CD14-positive monocyte (primary cell): ENCODE data around the gene PHACTR3. TPM values are rescaled to one million over a fixed set of nuclear protein-coding genes. Genes with fewer than 3 reads are reported as not detected.
A peak's percentile ranks its signal among the peaks of the same experiment; 100 is the strongest.

ENCODE experiments used
- DNase-seq, 3 donors: peaks; one replicate each; pipeline ENCODE4 v3.0.0-alpha.2; 2011 to 2022
- H2AFZ ChIP-seq: 2 replicates; pipeline ENCODE4 v1.6.0; 2012; ENCODE audit warnings: mild to moderate bottlenecking, low read depth, low read length, inconsistent platforms; ENCODE audit not compliant: insufficient read depth, poor library complexity, severe bottlenecking
- H3K27ac ChIP-seq, 2 donors: 1 replicate in 1 of 2; 2 replicates in 1 of 2; pipeline ENCODE4 v1.5.1; 2012 to 2013; ENCODE audit warnings: low read length in 2 of 2, control low read depth in 1 of 2, inconsistent platforms in 1 of 2, low read depth in 1 of 2, mild to moderate bottlenecking in 1 of 2
- H3K27me3 ChIP-seq, 2 donors: one replicate each; pipeline versions ENCODE4 v1.6.0 to v1.6.1; 2011 to 2013; ENCODE audit warnings: low read length in 2 of 2; ENCODE audit not compliant: control insufficient read depth in 2 of 2, insufficient read depth in 2 of 2
- H3K36me3 ChIP-seq, 2 donors: replicated peaks in 1 of 2; 1 replicate in 1 of 2; 2 replicates in 1 of 2; pipeline versions ENCODE4 v1.5.1 to v1.6.1; 2012 to 2013; ENCODE audit warnings: low read length in 2 of 2, control low read depth in 1 of 2, inconsistent platforms in 1 of 2, mild to moderate bottlenecking in 1 of 2; ENCODE audit not compliant: insufficient read depth in 2 of 2, control insufficient read depth in 1 of 2
- H3K4me1 ChIP-seq, 2 donors: 1 replicate in 1 of 2; 2 replicates in 1 of 2; pipeline versions ENCODE4 v1.5.1 to v1.6.1; 2012 to 2013; ENCODE audit warnings: low read length in 2 of 2, control low read depth in 1 of 2, inconsistent platforms in 1 of 2, mild to moderate bottlenecking in 1 of 2, moderate library complexity in 1 of 2; ENCODE audit not compliant: insufficient read depth in 2 of 2, control insufficient read depth in 1 of 2
- H3K4me2 ChIP-seq: replicated peaks from 2 replicates; pipeline ENCODE3; 2012; ENCODE audit warnings: low read length, moderate library complexity, mild to moderate bottlenecking; ENCODE audit not compliant: poor library complexity, severe bottlenecking; ENCODE audit errors: extremely low read depth
- H3K4me3 ChIP-seq, 3 experiments: fragments of 200-600 bp in 1 of 3; sonication (generic) in 1 of 3; replicated peaks in 1 of 3; 1 replicate in 2 of 3; 2 replicates in 1 of 3; pipeline ENCODE4 v1.5.1; 2011 to 2013; ENCODE audit warnings: low read length in 3 of 3, mild to moderate bottlenecking in 3 of 3, control low read depth in 2 of 3, low read depth in 2 of 3, inconsistent platforms in 1 of 3, moderate library complexity in 1 of 3
- H3K79me2 ChIP-seq: 2 replicates; pipeline ENCODE4 v1.6.0; 2012; ENCODE audit warnings: mild to moderate bottlenecking, control low read depth, inconsistent platforms, low read length, moderate library complexity; ENCODE audit not compliant: insufficient read depth
- H3K9ac ChIP-seq: 2 replicates; pipeline ENCODE4 v1.6.0; 2017; ENCODE audit warnings: low read length, mild to moderate bottlenecking; ENCODE audit not compliant: insufficient read depth, poor library complexity, severe bottlenecking
- H3K9me3 ChIP-seq, 2 donors: replicated peaks in 1 of 2; 1 replicate in 1 of 2; 2 replicates in 1 of 2; pipeline versions ENCODE4 v1.5.1 to v1.6.1; 2012 to 2013; ENCODE audit warnings: low read length in 2 of 2, control low read depth in 1 of 2; ENCODE audit not compliant: control insufficient read depth in 1 of 2, insufficient read depth in 1 of 2
- H4K20me1 ChIP-seq: 2 replicates; pipeline ENCODE4 v1.6.0; 2012; ENCODE audit warnings: mild to moderate bottlenecking, low read length, control low read depth, moderate library complexity; ENCODE audit not compliant: insufficient read depth
- H3K27ac Mint-ChIP-seq, 7 donors: one replicate each; pipeline ENCODE4 v1.8.0; 2020; ENCODE audit warnings: mild to moderate bottlenecking in 7 of 7, mixed read lengths in 7 of 7, moderate library complexity in 6 of 7, inconsistent platforms in 2 of 7
- H3K27me3 Mint-ChIP-seq, 3 donors: one replicate each; pipeline ENCODE4 v1.8.0; 2021 to 2022; ENCODE audit warnings: low read depth in 3 of 3, mild to moderate bottlenecking in 3 of 3, mixed read lengths in 3 of 3, moderate library complexity in 3 of 3, inconsistent platforms in 1 of 3
- H3K36me3 Mint-ChIP-seq, 2 donors: one replicate each; pipeline ENCODE4 v1.8.0; 2020; ENCODE audit warnings: mixed read lengths in 2 of 2, inconsistent platforms in 1 of 2, mild to moderate bottlenecking in 1 of 2
- H3K4me1 Mint-ChIP-seq: one replicate; pipeline ENCODE4 v1.8.0; 2020; ENCODE audit warnings: mild to moderate bottlenecking, mixed read lengths
- H3K4me3 Mint-ChIP-seq, 2 donors: one replicate each; pipeline ENCODE4 v1.8.0; 2020; ENCODE audit warnings: mild to moderate bottlenecking in 2 of 2, mixed read lengths in 2 of 2, moderate library complexity in 1 of 2
- H3K9me3 Mint-ChIP-seq, 7 donors: one replicate each; pipeline ENCODE4 v1.8.0; 2020 to 2022; ENCODE audit warnings: mixed read lengths in 7 of 7, mild to moderate bottlenecking in 6 of 7, moderate library complexity in 6 of 7, inconsistent platforms in 2 of 7
- WGBS: methylation state at CpG from one replicate; pipeline ENCODE4 v1.1.5; 2013; ENCODE audit warnings: missing lambda C conversion rate; ENCODE audit not compliant: insufficient coverage; 5-methylcytosine and 5-hydroxymethylcytosine counted together
- intact Hi-C, 2 donors: fragments of 100-400 bp; cut with micrococcal nuclease; formaldehyde crosslinking; loops; one replicate each; pipeline versions ENCODE4 v1.15.0 to v1.15.1; 2023
- polyA plus RNA-seq, 3 donors: library from polyadenylated mRNA; depleted of rRNA in 1 of 3; unstranded in 2 of 3; stranded (reverse) in 1 of 3; fragments of 300-500 nt in 2 of 3; fragments of >200 nt in 1 of 3; fragmentation: Illumina TruSeq in 2 of 3; gene quantifications; 1 replicate in 2 of 3; 2 replicates in 1 of 3; pipeline ENCODE4 v1.2.3, GENCODE V29; 2012 to 2021
- TF ChIP-seq, protein P1 (sequence below): fragments of 200-600 bp; IDR thresholded peaks from one replicate; pipeline ENCODE4 v1.8.0; 2022; ENCODE audit warnings: antibody characterized with exemption, mild to moderate bottlenecking

The PHACTR3 gene
- polyA plus RNA-seq, 3 donors = 0.11 to 0.17 TPM; not detected in 1

GRCh38 chr20:59673288-59673997, 69.1 kb downstream of the PHACTR3 start:
- Histone ChIP-seq H3K27me3 (peaks cover under 1 to 25% of the 10 kb centered on the region in 2 donors), H4K20me1 (no peaks in the 10 kb centered on the region), H3K9me3 (no peaks in the 10 kb centered on the region), H3K79me2 (no peaks in the 10 kb centered on the region), H2AFZ (no peak overlapping the region), H3K4me3 (no peak overlapping the region), H3K4me2 (no peak overlapping the region), H3K27ac (no peak overlapping the region), H3K4me1 (peaks cover 6% of the 10 kb centered on the region in 2 donors), H3K36me3 (no peaks in the 10 kb centered on the region), H3K9ac (no peak overlapping the region)
- Mint-ChIP-seq H3K4me1 (peaks cover 7% of the 10 kb centered on the region), H3K4me3 (peak overlapping the region in 1 of 2 donors; percentile 35), H3K36me3 (no peaks in the 10 kb centered on the region), H3K9me3 (peaks cover 0 to 9% (median 0%) of the 10 kb centered on the region in 7 donors), H3K27me3 (peaks cover 14 to 41% (median 32%) of the 10 kb centered on the region in 3 donors), H3K27ac (peak overlapping the region in 1 of 7 donors; percentile 42)
- WGBS = 91% methylated on average over 16 of the region's 16 CpGs
- TF ChIP-seq, protein P1, sequence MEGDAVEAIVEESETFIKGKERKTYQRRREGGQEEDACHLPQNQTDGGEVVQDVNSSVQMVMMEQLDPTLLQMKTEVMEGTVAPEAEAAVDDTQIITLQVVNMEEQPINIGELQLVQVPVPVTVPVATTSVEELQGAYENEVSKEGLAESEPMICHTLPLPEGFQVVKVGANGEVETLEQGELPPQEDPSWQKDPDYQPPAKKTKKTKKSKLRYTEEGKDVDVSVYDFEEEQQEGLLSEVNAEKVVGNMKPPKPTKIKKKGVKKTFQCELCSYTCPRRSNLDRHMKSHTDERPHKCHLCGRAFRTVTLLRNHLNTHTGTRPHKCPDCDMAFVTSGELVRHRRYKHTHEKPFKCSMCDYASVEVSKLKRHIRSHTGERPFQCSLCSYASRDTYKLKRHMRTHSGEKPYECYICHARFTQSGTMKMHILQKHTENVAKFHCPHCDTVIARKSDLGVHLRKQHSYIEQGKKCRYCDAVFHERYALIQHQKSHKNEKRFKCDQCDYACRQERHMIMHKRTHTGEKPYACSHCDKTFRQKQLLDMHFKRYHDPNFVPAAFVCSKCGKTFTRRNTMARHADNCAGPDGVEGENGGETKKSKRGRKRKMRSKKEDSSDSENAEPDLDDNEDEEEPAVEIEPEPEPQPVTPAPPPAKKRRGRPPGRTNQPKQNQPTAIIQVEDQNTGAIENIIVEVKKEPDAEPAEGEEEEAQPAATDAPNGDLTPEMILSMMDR = no peak
- intact Hi-C loops = no loop called here
- no peak for DNase-seq

GRCh38 chr20:59673998-59674445, 69.7 kb downstream of the PHACTR3 start:
- DNase-seq = no peak
- no peak overlapping the region for H3K27ac ChIP-seq
- H3K27me3 ChIP-seq = peaks cover 3 to 27% of the 10 kb centered on the region in 2 donors
- peaks cover 6% of the 10 kb centered on the region in 2 donors for H3K4me1 ChIP-seq
- no peaks in the 10 kb centered on the region for H3K36me3 ChIP-seq
- intact Hi-C loops = no loop called here
- H3K36me3 Mint-ChIP-seq = no peaks in the 10 kb centered on the region
- H3K9ac ChIP-seq = no peak overlapping the region
- TF ChIP-seq, protein P1 = no peak
- no peak overlapping the region for H3K4me3 ChIP-seq
- H3K4me3 Mint-ChIP-seq = peak overlapping the region in 1 of 2 donors; percentile 35
- peaks cover 0 to 9% (median 0%) of the 10 kb centered on the region in 7 donors for H3K9me3 Mint-ChIP-seq
- H3K79me2 ChIP-seq = no peaks in the 10 kb centered on the region
- no peak overlapping the region for H3K27ac Mint-ChIP-seq
- peaks cover 16 to 47% (median 37%) of the 10 kb centered on the region in 3 donors for H3K27me3 Mint-ChIP-seq
- H3K4me1 Mint-ChIP-seq = peaks cover 7% of the 10 kb centered on the region
- no peak overlapping the region for H3K4me2 ChIP-seq
- H3K9me3 ChIP-seq = no peaks in the 10 kb centered on the region
- 63% methylated on average over 10 of the region's 10 CpGs for WGBS
- no peak overlapping the region for H2AFZ ChIP-seq
- no peaks in the 10 kb centered on the region for H4K20me1 ChIP-seq
